GM12878 (cell line): ENCODE measurements around the gene PXMP4. TPM values are rescaled to one million over a fixed set of nuclear protein-coding genes. Genes with fewer than 3 reads are reported as not detected.

ENCODE experiments used
- ATAC-seq: fragments of 200-7000 bp; cut with Tn5 transposase; 3 replicates; pipeline ENCODE4 v1.9.1; 2020; ENCODE audit warnings: mild to moderate bottlenecking, moderate library complexity
- BruUV-seq: library from RNA; stranded (reverse); fragments of 400-500 nt; replicated peaks from 2 replicates; lab custom pipeline; 2021; lab: Mats Ljungman, UMichigan
- CTCF ChIA-PET: fragments of 300-600 bp; sonication (Branson Sonifier 250); formaldehyde crosslinking; extraction: SDS; loops from one replicate; lab custom pipeline; 2021; ENCODE audit warnings: inconsistent platforms; lab: Yijun Ruan, JAX
- POLR2A ChIA-PET: fragments of 350-600 bp; formaldehyde crosslinking; extraction: SDS; loops from one replicate; lab custom pipeline; 2021; ENCODE audit warnings: inconsistent platforms; lab: Charles Lee
- RAD21 ChIA-PET: fragments of 300-600 bp; sonication (Branson Sonifier 250); formaldehyde crosslinking; loops from one replicate; lab custom pipeline; 2023; ENCODE audit warnings: antibody characterized with exemption; ENCODE audit not compliant: unreplicated experiment; lab: Charles Lee
- SMC1A ChIA-PET: fragments of 300-600 bp; sonication (Branson Sonifier 250); formaldehyde crosslinking; loops from one replicate; lab custom pipeline; 2023; ENCODE audit not compliant: unreplicated experiment, uncharacterized antibody; lab: Charles Lee
- DNase-seq: peaks from one replicate; pipeline ENCODE4 v3.0.0-alpha.2; 2011; ENCODE audit warnings: low read depth, low spot score
- FAIRE-seq: peaks from 3 replicates; lab custom pipeline; 2011; peaks lifted over from hg19 to GRCh38; lab: Jason Lieb, UNC
- H2AFZ ChIP-seq: 2 replicates; pipeline ENCODE4 v1.6.0; 2011; ENCODE audit warnings: low read depth, low read length, control low read depth; ENCODE audit not compliant: control insufficient read depth
- H3K27ac ChIP-seq: 2 replicates; pipeline ENCODE4 v1.5.1; 2011; ENCODE audit warnings: control low read depth; ENCODE audit not compliant: control insufficient read depth, insufficient read depth
- H3K27me3 ChIP-seq, 2 experiments: replicated peaks in 1 of 2; 2 replicates each; pipeline versions ENCODE4 v1.6.0 to v1.6.1; 2011; ENCODE audit warnings: low read length in 1 of 2; ENCODE audit not compliant: control insufficient read depth in 2 of 2, insufficient read depth in 2 of 2
- H3K36me3 ChIP-seq, 2 experiments: 2 replicates each; pipeline ENCODE4 v1.5.1; 2011; ENCODE audit warnings: low read length in 1 of 2; ENCODE audit not compliant: control insufficient read depth in 2 of 2, insufficient read depth in 2 of 2
- H3K4me1 ChIP-seq: 2 replicates; pipeline ENCODE4 v1.6.1; 2011; ENCODE audit warnings: mild to moderate bottlenecking, low read length, moderate library complexity, mixed read lengths; ENCODE audit not compliant: control insufficient read depth, insufficient read depth
- H3K4me2 ChIP-seq: 2 replicates; pipeline ENCODE4 v1.6.0; 2011; ENCODE audit warnings: control low read depth; ENCODE audit not compliant: control insufficient read depth, insufficient read depth
- H3K4me3 ChIP-seq: fragments of 200-600 bp; sonication (generic); 2 replicates; pipeline ENCODE4 v1.5.1; 2016
- H3K79me2 ChIP-seq: 2 replicates; pipeline ENCODE4 v1.6.0; 2011; ENCODE audit warnings: low read length; ENCODE audit not compliant: control insufficient read depth, insufficient read depth
- H3K9ac ChIP-seq: 2 replicates; pipeline ENCODE4 v1.8.0; 2011; ENCODE audit warnings: low read length, control low read depth, mixed read lengths; ENCODE audit not compliant: control insufficient read depth, insufficient read depth
- H3K9me3 ChIP-seq: replicated peaks from 3 replicates; pipeline ENCODE4 v1.5.1; 2011; ENCODE audit warnings: mild to moderate bottlenecking, low read length; ENCODE audit not compliant: control insufficient read depth, insufficient read depth
- H4K20me1 ChIP-seq: 2 replicates; pipeline ENCODE4 v1.6.0; 2011; ENCODE audit not compliant: control insufficient read depth, insufficient read depth
- BHLHE40 ChIP-seq, 2 experiments: fragments of 450-650 bp in 1 of 2; IDR thresholded peaks; 2 replicates each; pipeline ENCODE4 v1.6.1; 2011 to 2017; ENCODE audit warnings: low read depth in 2 of 2, borderline replicate concordance in 1 of 2, improper control_type of control experiment in 1 of 2, low read length in 1 of 2, mild to moderate bottlenecking in 1 of 2
- CBX5 ChIP-seq: sonication (generic); IDR thresholded peaks from 2 replicates; pipeline ENCODE4 v1.6.1; 2016; ENCODE audit warnings: low read depth, moderate library complexity, mild to moderate bottlenecking, inconsistent platforms
- IKZF2 ChIP-seq, 2 experiments: fragments of 450-650 bp; IDR thresholded peaks; 2 replicates each; pipeline ENCODE4 v1.6.1; 2017; ENCODE audit warnings: mild to moderate bottlenecking in 2 of 2, moderate library complexity in 2 of 2
- IRF4 ChIP-seq: IDR thresholded peaks from 2 replicates; pipeline ENCODE4 v1.6.1; 2011; ENCODE audit warnings: low read depth, low read length
- JUNB ChIP-seq: IDR thresholded peaks from 2 replicates; pipeline ENCODE4 v1.6.1; 2016; ENCODE audit warnings: antibody characterized with exemption, mild to moderate bottlenecking
- MYC ChIP-seq: IDR thresholded peaks from 2 replicates; pipeline ENCODE4 v1.6.1; 2011; ENCODE audit warnings: mild to moderate bottlenecking, low read length, moderate library complexity, inconsistent platforms; ENCODE audit not compliant: insufficient read depth, insufficient replicate concordance, insufficient read length, severe bottlenecking
- NBN ChIP-seq: fragments of 450-650 bp; IDR thresholded peaks from 2 replicates; pipeline ENCODE4 v1.6.1; 2016
- SMAD5 ChIP-seq: IDR thresholded peaks from 2 replicates; pipeline ENCODE4 v1.6.1; 2016; ENCODE audit warnings: antibody characterized with exemption, low read depth
- STAT3 ChIP-seq: IDR thresholded peaks from 2 replicates; pipeline ENCODE4 v1.6.1; 2011; ENCODE audit warnings: low read depth, low read length, improper control_type of control experiment
- TAF1 ChIP-seq: IDR thresholded peaks from 2 replicates; pipeline ENCODE4 v1.6.1; 2011; ENCODE audit warnings: mild to moderate bottlenecking, low read depth, low read length, borderline replicate concordance
- YBX1 ChIP-seq: fragments of 450-650 bp; IDR thresholded peaks from 2 replicates; pipeline ENCODE4 v1.6.1; 2016; ENCODE audit warnings: antibody characterized with exemption
- ZBED1 ChIP-seq: IDR thresholded peaks from 2 replicates; pipeline ENCODE4 v1.6.1; 2016; ENCODE audit warnings: borderline replicate concordance
- WGBS: methylation state at CpG from one replicate; pipeline ENCODE4 v1.1.6; 2016; ENCODE audit warnings: low lambda C conversion rate; ENCODE audit not compliant: insufficient replicate concordance, insufficient coverage; ENCODE audit errors: missing lambda C conversion rate; 5-methylcytosine and 5-hydroxymethylcytosine counted together
- in situ Hi-C: fragments of 300-500 bp; cut with MboI; formaldehyde crosslinking; loops from 9 replicates; pipeline ENCODE4 v1.14.3; 2018; ENCODE audit warnings: mixed read lengths
- intact Hi-C: fragments of 100-400 bp; cut with micrococcal nuclease; formaldehyde crosslinking; loops from one replicate; pipeline ENCODE4 v1.14.2; 2022; ENCODE audit not compliant: unreplicated experiment
- polyA plus RNA-seq, 11 experiments: library from polyadenylated mRNA; depleted of rRNA in 4 of 11; unstranded in 6 of 11; stranded (reverse) in 5 of 11; fragments of >200 nt; fragmentation: Nextera tagmentation in 4 of 11; fragmentation: Illumina TruSeq in 1 of 11; extraction: Ambion mirVana in 4 of 11; extraction: Trizol in 1 of 11; gene quantifications; 1 replicate in 1 of 11; 2 replicates in 10 of 11; pipeline versions ENCODE4 v1.2.1 to v1.2.3, GENCODE V29; 2011 to 2016; ENCODE audit warnings: inconsistent platforms in 2 of 11, missing spikeins in 2 of 11, low read depth in 1 of 11
- total RNA-seq, 4 experiments: library from RNA; depleted of rRNA in 3 of 4; stranded (reverse); fragments of >200 nt in 3 of 4; fragmentation: Illumina TruSeq in 1 of 4; extraction: Trizol in 1 of 4; gene quantifications; 2 replicates each; pipeline versions ENCODE4 v1.2.1 to v1.2.3, GENCODE V29; 2013 to 2021
- TF ChIP-seq, protein P1 (sequence below): fragments of 450-650 bp; IDR thresholded peaks from 2 replicates; pipeline ENCODE4 v1.6.1; 2017; ENCODE audit warnings: borderline replicate concordance
- TF ChIP-seq, protein P2 (sequence below): fragments of 450-650 bp; IDR thresholded peaks from 2 replicates; pipeline ENCODE4 v1.6.1; 2017; ENCODE audit warnings: antibody characterized with exemption, mild to moderate bottlenecking, moderate library complexity
- TF ChIP-seq, protein P3 (sequence below): fragments of 450-650 bp; IDR thresholded peaks from 2 replicates; pipeline ENCODE4 v1.6.1; 2017; ENCODE audit warnings: low read depth, mild to moderate bottlenecking, moderate library complexity

Gene PXMP4
- total and polyA plus RNA-seq, 10 of the 15 experiments (the other 5 are each of a cell fraction or from before 2014, with no cell fraction given): 3.6 to 19.2 (median 8.6) TPM

DNA sequence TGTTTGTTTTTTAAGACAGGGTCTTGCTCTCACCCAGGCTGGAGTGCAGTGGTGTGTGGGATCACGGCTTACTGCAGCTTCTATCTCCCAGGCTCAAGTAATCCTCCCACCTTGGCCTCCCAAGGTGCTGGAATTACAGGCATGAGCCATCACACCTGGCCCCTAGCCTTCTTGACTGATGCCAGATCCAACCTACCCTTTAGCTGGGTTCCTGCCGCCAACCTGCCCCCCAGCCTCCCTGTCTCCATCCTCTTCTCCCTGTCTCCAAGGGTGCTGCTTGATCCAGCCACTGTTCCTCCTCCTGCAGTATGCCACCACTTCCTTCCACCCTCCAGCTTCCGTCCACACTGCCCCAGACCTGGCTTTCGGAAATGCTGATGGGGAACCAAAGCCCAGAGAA lies 61.2 kb downstream of the PXMP4 start:
- WGBS: 93% methylated on average over 4 of the region's 4 CpGs
- DNase-seq: no peak
- ChIA-PET SMC1A (no interaction called here), CTCF (interaction anchor here (0.9 kb wide), 1 partner anchor 8 kb away, joined by 3 read pairs; no protein-coding TSS in a partner anchor), POLR2A (no interaction called here), RAD21 (no interaction called here)
- Histone ChIP-seq H3K4me1 (peaks cover 8% of the 10 kb centered on the region), H3K36me3 (no peaks in the 10 kb centered on the region), H3K4me3 (no peak overlapping the region), H2AFZ (no peak overlapping the region), H3K4me2 (no peak overlapping the region), H4K20me1 (no peaks in the 10 kb centered on the region), H3K79me2 (no peaks in the 10 kb centered on the region), H3K9me3 (no peaks in the 10 kb centered on the region), H3K9ac (no peak overlapping the region), H3K27ac (no peak overlapping the region)
- intact Hi-C loops (no loop called here), in situ Hi-C loops (no loop called here)
- FAIRE-seq: no peak
- BruUV-seq: no TSS peak
- ATAC-seq: no peak
- TF ChIP-seq, protein P1, sequence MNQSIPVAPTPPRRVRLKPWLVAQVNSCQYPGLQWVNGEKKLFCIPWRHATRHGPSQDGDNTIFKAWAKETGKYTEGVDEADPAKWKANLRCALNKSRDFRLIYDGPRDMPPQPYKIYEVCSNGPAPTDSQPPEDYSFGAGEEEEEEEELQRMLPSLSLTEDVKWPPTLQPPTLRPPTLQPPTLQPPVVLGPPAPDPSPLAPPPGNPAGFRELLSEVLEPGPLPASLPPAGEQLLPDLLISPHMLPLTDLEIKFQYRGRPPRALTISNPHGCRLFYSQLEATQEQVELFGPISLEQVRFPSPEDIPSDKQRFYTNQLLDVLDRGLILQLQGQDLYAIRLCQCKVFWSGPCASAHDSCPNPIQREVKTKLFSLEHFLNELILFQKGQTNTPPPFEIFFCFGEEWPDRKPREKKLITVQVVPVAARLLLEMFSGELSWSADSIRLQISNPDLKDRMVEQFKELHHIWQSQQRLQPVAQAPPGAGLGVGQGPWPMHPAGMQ: no peak
- no peak for TF ChIP-seq NBN
- no peak for TF ChIP-seq ZBED1
- TF ChIP-seq, protein P2, sequence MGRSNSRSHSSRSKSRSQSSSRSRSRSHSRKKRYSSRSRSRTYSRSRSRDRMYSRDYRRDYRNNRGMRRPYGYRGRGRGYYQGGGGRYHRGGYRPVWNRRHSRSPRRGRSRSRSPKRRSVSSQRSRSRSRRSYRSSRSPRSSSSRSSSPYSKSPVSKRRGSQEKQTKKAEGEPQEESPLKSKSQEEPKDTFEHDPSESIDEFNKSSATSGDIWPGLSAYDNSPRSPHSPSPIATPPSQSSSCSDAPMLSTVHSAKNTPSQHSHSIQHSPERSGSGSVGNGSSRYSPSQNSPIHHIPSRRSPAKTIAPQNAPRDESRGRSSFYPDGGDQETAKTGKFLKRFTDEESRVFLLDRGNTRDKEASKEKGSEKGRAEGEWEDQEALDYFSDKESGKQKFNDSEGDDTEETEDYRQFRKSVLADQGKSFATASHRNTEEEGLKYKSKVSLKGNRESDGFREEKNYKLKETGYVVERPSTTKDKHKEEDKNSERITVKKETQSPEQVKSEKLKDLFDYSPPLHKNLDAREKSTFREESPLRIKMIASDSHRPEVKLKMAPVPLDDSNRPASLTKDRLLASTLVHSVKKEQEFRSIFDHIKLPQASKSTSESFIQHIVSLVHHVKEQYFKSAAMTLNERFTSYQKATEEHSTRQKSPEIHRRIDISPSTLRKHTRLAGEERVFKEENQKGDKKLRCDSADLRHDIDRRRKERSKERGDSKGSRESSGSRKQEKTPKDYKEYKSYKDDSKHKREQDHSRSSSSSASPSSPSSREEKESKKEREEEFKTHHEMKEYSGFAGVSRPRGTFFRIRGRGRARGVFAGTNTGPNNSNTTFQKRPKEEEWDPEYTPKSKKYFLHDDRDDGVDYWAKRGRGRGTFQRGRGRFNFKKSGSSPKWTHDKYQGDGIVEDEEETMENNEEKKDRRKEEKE: no peak
- TF ChIP-seq SMAD5: no peak
- no peak for TF ChIP-seq IKZF2 (IDR thresholded peaks at IDR 0.05)
- no peak for TF ChIP-seq CBX5
- TF ChIP-seq IRF4: no peak
- TF ChIP-seq MYC: no peak
- no peak for TF ChIP-seq BHLHE40 (IDR thresholded peaks at IDR 0.05; ENCODE audit: borderline replicate concordance in 1 of 2, low read depth in 2 of 2, low read length in 1 of 2)
- TF ChIP-seq, protein P3, sequence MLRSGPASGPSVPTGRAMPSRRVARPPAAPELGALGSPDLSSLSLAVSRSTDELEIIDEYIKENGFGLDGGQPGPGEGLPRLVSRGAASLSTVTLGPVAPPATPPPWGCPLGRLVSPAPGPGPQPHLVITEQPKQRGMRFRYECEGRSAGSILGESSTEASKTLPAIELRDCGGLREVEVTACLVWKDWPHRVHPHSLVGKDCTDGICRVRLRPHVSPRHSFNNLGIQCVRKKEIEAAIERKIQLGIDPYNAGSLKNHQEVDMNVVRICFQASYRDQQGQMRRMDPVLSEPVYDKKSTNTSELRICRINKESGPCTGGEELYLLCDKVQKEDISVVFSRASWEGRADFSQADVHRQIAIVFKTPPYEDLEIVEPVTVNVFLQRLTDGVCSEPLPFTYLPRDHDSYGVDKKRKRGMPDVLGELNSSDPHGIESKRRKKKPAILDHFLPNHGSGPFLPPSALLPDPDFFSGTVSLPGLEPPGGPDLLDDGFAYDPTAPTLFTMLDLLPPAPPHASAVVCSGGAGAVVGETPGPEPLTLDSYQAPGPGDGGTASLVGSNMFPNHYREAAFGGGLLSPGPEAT: no peak
- no peak for TF ChIP-seq YBX1
- TF ChIP-seq STAT3: no peak
- TF ChIP-seq TAF1: no peak
- TF ChIP-seq JUNB: no peak
- TF ChIP-seq, all 136 proteins: peak for 0
- peaks cover 0 to 2% of the 10 kb centered on the region in 2 experiments; a peak in 1 of 4 replicates for H3K27me3 ChIP-seq
